MM.1S (cell line): ENCODE measurements around the gene CMIP.

Source experiments
- DNase-seq: peaks from one replicate; pipeline ENCODE4 v3.0.0-alpha.2; 2015
- H2AFZ ChIP-seq: fragments of 300-600 bp; sonication (generic); 2 replicates; pipeline ENCODE4 v1.6.0; 2016; ENCODE audit warnings: antibody characterized with exemption, low read length
- H3F3A ChIP-seq: fragments of 300-600 bp; sonication (generic); 2 replicates; pipeline ENCODE4 v1.6.1; 2016; ENCODE audit warnings: mild to moderate bottlenecking, antibody characterized with exemption, low read length, moderate library complexity, mixed read lengths; ENCODE audit not compliant: insufficient read depth
- H3K27ac ChIP-seq: fragments of 300-600 bp; sonication (generic); 2 replicates; pipeline ENCODE4 v1.5.1; 2016; ENCODE audit warnings: mild to moderate bottlenecking, low read length
- H3K27me3 ChIP-seq: fragments of 300-600 bp; sonication (generic); replicated peaks from 2 replicates; pipeline ENCODE4 v1.6.0; 2016; ENCODE audit warnings: low read length; ENCODE audit not compliant: insufficient read depth
- H3K36me3 ChIP-seq: fragments of 300-600 bp; sonication (generic); replicated peaks from 2 replicates; pipeline ENCODE4 v1.6.1; 2016; ENCODE audit warnings: mild to moderate bottlenecking, low read length, mixed read lengths; ENCODE audit not compliant: insufficient read depth
- H3K4me1 ChIP-seq: fragments of 300-600 bp; sonication (generic); 2 replicates; pipeline ENCODE4 v1.6.1; 2016; ENCODE audit warnings: low read length, mixed read lengths
- H3K4me2 ChIP-seq: fragments of 300-600 bp; sonication (generic); 2 replicates; pipeline ENCODE4 v1.6.0; 2016; ENCODE audit warnings: low read depth, low read length
- H3K4me3 ChIP-seq: fragments of 300-600 bp; sonication (generic); 2 replicates; pipeline ENCODE4 v1.5.1; 2016; ENCODE audit warnings: low read length, mixed read lengths
- H3K79me2 ChIP-seq: fragments of 300-600 bp; sonication (generic); 2 replicates; pipeline ENCODE4 v1.6.1; 2016; ENCODE audit warnings: mixed run types, low read length, mixed read lengths
- H3K9ac ChIP-seq: fragments of 300-600 bp; sonication (generic); 2 replicates; pipeline ENCODE4 v1.6.1; 2016; ENCODE audit warnings: low read length, mixed read lengths
- H3K9me2 ChIP-seq: fragments of 300-600 bp; sonication (generic); replicated peaks from 2 replicates; pipeline ENCODE4 v1.6.1; 2016; ENCODE audit warnings: mild to moderate bottlenecking, low read length, mixed read lengths; ENCODE audit not compliant: insufficient read depth
- H3K9me3 ChIP-seq: fragments of 300-600 bp; sonication (generic); replicated peaks from 2 replicates; pipeline ENCODE4 v1.6.1; 2016; ENCODE audit warnings: mild to moderate bottlenecking, low read length, mixed read lengths; ENCODE audit not compliant: insufficient read depth
- H4K20me1 ChIP-seq: fragments of 300-600 bp; sonication (generic); 2 replicates; pipeline ENCODE4 v1.6.1; 2016; ENCODE audit warnings: mild to moderate bottlenecking, low read length, moderate library complexity, mixed read lengths; ENCODE audit not compliant: insufficient read depth
- EZH2 ChIP-seq: fragments of 300-600 bp; sonication (generic); optimal IDR thresholded peaks from 2 replicates; pipeline ENCODE3; 2017; ENCODE audit warnings: low read depth, mild to moderate bottlenecking, antibody characterized with exemption, low read length, mixed read lengths
- EZH2phosphoT487 ChIP-seq: fragments of 300-600 bp; sonication (generic); IDR thresholded peaks from 2 replicates; pipeline ENCODE4 v1.6.1; 2018; ENCODE audit warnings: antibody characterized with exemption, low read length
- TF ChIP-seq, protein P1 (sequence below): fragments of 300-600 bp; sonication (generic); IDR thresholded peaks from 2 replicates; pipeline ENCODE4 v1.5.1; 2016; ENCODE audit warnings: antibody characterized with exemption, low read length, mixed read lengths

CMIP gene

DNA sequence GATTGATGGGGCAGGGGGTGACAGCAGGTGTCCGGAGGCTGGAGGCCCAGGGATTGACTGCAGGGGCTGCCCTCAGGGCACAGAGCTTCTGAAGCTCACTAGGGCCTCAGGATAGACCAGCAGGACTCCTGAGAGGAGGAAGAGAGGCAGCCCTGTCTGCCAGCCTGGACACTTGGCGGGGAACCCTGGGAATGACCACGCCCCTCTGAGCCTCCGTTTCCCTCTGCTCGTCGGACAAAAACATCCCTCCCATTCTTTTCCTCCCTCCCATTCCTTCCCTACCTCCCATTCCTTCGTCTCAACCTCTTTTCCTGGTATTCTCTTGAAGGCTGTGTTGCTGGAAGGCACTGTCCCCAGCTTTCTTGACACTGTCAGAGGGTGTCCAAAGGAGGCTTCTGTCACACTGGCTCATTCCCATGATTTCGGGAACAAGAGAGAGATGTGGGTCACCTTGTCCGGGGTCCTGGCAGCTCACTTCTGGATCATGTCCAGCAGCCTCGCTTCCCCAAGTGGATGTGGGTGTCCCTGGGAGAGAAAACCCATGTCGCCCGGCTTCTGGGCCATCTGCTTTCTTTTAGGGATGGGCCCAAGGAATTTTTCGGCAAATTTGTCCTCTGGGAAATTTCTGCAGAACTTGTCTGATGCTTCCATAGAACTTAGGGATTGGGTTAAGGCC, 145.5 kb downstream of the CMIP start:
- Histone ChIP-seq H3K79me2 (no peaks in the 10 kb centered on the region), H4K20me1 (no peaks in the 10 kb centered on the region)

DNA sequence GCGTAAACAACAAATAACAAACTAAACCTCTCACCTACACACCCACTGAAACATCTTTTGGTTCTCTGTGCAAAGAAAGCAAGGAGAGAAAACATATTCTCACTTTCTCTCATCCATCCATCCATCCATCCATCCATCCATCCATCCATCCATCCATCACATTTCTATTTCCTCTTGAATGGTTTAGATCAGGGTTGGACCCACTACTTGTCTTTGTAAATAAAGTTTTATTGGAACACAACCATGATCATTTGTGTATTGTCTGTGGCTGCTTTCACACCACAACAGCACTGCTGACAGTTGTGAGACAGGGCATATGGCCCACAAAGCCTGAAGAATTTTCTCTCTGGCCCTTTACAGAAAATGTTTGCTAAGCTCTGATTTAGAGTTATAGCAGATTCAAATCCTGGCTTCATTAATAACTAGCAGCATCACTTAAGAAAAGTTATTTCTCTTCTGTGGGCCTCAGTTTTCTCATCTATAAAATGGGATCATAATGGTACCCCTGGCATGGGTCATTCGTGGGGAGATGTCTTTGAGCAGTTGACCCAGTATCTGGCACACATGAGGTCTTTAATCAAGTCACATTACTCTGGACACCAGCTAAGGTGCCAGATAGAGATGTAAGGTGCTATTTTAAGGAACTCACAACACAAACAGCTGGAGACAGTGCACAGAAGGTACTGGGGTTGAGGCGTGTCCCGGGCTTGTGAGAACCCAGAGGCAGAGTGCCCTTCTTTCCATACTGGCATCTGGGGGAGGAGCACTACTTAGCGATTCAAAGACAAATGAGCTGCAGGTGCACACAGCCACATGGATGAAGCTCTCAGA, 146.3 kb downstream of the CMIP start:
- Histone ChIP-seq H3K27ac (no peak overlapping the region), H3K9me2 (no peaks in the 10 kb centered on the region), H3F3A (no peaks in the 10 kb centered on the region), H3K4me1 (no peaks in the 10 kb centered on the region), H3K79me2 (no peaks in the 10 kb centered on the region), H3K36me3 (no peaks in the 10 kb centered on the region), H3K9ac (no peak overlapping the region), H2AFZ (no peak overlapping the region), H3K27me3 (no peaks in the 10 kb centered on the region), H3K9me3 (no peaks in the 10 kb centered on the region), H4K20me1 (no peaks in the 10 kb centered on the region), H3K4me2 (no peak overlapping the region), H3K4me3 (no peak overlapping the region)
- TF ChIP-seq, protein P1, sequence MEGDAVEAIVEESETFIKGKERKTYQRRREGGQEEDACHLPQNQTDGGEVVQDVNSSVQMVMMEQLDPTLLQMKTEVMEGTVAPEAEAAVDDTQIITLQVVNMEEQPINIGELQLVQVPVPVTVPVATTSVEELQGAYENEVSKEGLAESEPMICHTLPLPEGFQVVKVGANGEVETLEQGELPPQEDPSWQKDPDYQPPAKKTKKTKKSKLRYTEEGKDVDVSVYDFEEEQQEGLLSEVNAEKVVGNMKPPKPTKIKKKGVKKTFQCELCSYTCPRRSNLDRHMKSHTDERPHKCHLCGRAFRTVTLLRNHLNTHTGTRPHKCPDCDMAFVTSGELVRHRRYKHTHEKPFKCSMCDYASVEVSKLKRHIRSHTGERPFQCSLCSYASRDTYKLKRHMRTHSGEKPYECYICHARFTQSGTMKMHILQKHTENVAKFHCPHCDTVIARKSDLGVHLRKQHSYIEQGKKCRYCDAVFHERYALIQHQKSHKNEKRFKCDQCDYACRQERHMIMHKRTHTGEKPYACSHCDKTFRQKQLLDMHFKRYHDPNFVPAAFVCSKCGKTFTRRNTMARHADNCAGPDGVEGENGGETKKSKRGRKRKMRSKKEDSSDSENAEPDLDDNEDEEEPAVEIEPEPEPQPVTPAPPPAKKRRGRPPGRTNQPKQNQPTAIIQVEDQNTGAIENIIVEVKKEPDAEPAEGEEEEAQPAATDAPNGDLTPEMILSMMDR = no peak
- no peak for TF ChIP-seq EZH2phosphoT487
- no peak for TF ChIP-seq EZH2
- peak; percentile 17 for DNase-seq

More for the DNA sequence above, 145.5 kb downstream of the CMIP start:
- Histone ChIP-seq H3K36me3 (no peaks in the 10 kb centered on the region), H3K4me3 (no peak overlapping the region), H3K27ac (no peak overlapping the region), H3K9ac (no peak overlapping the region), H2AFZ (no peak overlapping the region), H3K9me2 (no peaks in the 10 kb centered on the region), H3K4me1 (no peaks in the 10 kb centered on the region), H3F3A (no peaks in the 10 kb centered on the region), H3K27me3 (no peaks in the 10 kb centered on the region), H3K9me3 (no peaks in the 10 kb centered on the region), H3K4me2 (no peak overlapping the region)
- TF ChIP-seq, protein P1 = no peak
- TF ChIP-seq EZH2phosphoT487 (no peak), EZH2 (no peak)
- DNase-seq = no peak

DNA sequence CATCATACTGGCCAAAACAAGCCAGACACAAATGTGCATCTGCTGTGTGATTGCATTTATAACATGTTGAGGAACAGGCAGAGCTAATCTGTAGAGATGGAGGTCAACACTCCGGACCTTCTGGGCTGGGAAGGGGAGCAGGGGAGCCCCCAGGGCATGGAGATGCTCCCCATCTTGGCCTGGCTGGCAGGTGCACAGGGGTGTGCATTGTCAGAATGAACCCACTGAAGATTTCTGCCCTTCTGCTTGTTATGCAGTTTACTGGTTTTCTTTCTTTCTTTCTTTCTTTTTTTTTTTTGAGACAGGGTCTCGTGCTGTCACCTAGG, 146.9 kb downstream of the CMIP start:
- no peaks in the 10 kb centered on the region for H3K36me3 ChIP-seq
- H3K79me2 ChIP-seq = no peaks in the 10 kb centered on the region
- TF ChIP-seq, protein P1 = no peak
- no peak for TF ChIP-seq EZH2phosphoT487
- no peak for TF ChIP-seq EZH2
- H3F3A ChIP-seq = no peaks in the 10 kb centered on the region
- no peak overlapping the region for H3K4me2 ChIP-seq
- no peaks in the 10 kb centered on the region for H3K9me3 ChIP-seq
- no peaks in the 10 kb centered on the region for H4K20me1 ChIP-seq
- H3K9ac ChIP-seq = no peak overlapping the region
- H3K27ac ChIP-seq = no peak overlapping the region
- H3K4me3 ChIP-seq = no peak overlapping the region
- no peaks in the 10 kb centered on the region for H3K9me2 ChIP-seq
- H3K4me1 ChIP-seq = no peaks in the 10 kb centered on the region
- H3K27me3 ChIP-seq = no peaks in the 10 kb centered on the region
- DNase-seq = no peak
- H2AFZ ChIP-seq = no peak overlapping the region
